Activated T-cell treated with anti-CD3 and anti-CD28 coated beads, Interleukin-2, amount 50 U/mL, for 72 hours (primary cell): ENCODE results near the gene SUFU. TPM values are rescaled to one million over a fixed set of nuclear protein-coding genes. Genes with fewer than 3 reads are reported as not detected.

Source experiments
- ATAC-seq, 2 donors: fragments of 150-1000 bp; cut with Tn5 transposase; replicated peaks in 1 of 2; 2 replicates each; pipeline ENCODE4 v1.10.0; 2021; ENCODE audit warnings: moderate library complexity in 2 of 2, mild to moderate bottlenecking in 1 of 2
- DNase-seq, 2 donors: peaks; one replicate each; pipeline ENCODE4 v3.0.0; 2021 to 2022; ENCODE audit warnings: mixed read lengths in 1 of 2
- H3K27ac Mint-ChIP-seq: one replicate; pipeline ENCODE4 v1.8.0; 2022; ENCODE audit warnings: mild to moderate bottlenecking, moderate library complexity, mixed read lengths
- H3K27me3 Mint-ChIP-seq: one replicate; pipeline ENCODE4 v1.8.0; 2022; ENCODE audit warnings: low read depth, mixed read lengths
- H3K36me3 Mint-ChIP-seq, 2 donors: one replicate each; pipeline ENCODE4 v1.8.0; 2022; ENCODE audit warnings: mixed read lengths in 2 of 2, mild to moderate bottlenecking in 1 of 2; ENCODE audit not compliant: insufficient read depth in 2 of 2
- H3K4me1 Mint-ChIP-seq: one replicate; pipeline ENCODE4 v1.8.0; 2022; ENCODE audit warnings: low read depth, mixed read lengths
- H3K4me3 Mint-ChIP-seq, 2 donors: one replicate each; pipeline ENCODE4 v1.8.0; 2022; ENCODE audit warnings: mild to moderate bottlenecking in 2 of 2, mixed read lengths in 2 of 2, moderate library complexity in 2 of 2
- H3K9me3 Mint-ChIP-seq, 2 donors: one replicate each; pipeline ENCODE4 v1.8.0; 2022; ENCODE audit warnings: mixed read lengths in 2 of 2
- total RNA-seq, 2 donors: library from RNA; stranded (reverse); gene quantifications; one replicate each; pipeline ENCODE4 v1.2.3, GENCODE V29; 2022

The SUFU gene
- total RNA-seq, 2 donors from 2014 or later, result 9.1 to 9.2 TPM

DNA sequence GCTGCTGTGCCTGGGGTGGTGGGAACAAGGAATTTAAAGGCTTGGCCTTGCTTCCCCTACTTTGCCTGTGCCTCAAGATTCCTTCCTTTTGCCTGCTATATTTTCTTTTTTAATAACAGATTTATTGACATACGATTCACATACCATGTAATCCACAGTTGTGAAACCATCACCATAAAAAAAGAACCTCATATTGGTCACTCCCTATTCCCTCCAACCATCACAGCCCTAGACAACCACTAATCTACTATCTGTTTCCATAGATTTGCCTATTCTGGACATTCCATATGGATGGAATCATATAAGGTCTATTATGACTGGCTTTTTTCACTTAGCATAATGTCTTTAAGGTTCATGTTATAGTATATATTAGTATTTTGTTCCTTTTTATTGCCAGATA is 81.3 kb downstream of the SUFU start:
- Mint-ChIP-seq H3K4me1 (peaks cover 4% of the 10 kb centered on the region), H3K36me3 (no peaks in the 10 kb centered on the region), H3K9me3 (no peaks in the 10 kb centered on the region), H3K27ac (no peak overlapping the region), H3K27me3 (no peaks in the 10 kb centered on the region), H3K4me3 (no peak overlapping the region)
- ATAC-seq (no peak), DNase-seq (no peak)

DNA sequence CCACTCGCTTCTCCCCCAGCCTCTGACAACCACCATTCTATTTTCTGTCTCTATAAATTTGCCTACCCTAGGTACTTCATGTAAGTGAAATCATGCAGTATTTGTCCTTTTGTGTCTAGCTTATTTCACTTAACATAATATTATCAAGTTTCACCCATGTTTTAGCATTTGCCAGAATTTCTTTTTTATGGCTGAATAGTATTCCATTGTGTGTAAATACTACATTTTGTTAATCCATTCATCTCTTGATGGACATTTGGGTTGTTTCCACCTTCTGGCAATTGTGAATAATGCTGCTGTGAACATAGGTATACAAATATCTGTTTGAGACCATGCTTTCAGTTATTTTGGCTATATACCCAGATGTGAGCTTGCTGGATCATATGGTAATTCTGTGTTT is 83.1 kb downstream of the SUFU start:
- no peak overlapping the region for H3K27ac Mint-ChIP-seq
- no peak for DNase-seq

DNA sequence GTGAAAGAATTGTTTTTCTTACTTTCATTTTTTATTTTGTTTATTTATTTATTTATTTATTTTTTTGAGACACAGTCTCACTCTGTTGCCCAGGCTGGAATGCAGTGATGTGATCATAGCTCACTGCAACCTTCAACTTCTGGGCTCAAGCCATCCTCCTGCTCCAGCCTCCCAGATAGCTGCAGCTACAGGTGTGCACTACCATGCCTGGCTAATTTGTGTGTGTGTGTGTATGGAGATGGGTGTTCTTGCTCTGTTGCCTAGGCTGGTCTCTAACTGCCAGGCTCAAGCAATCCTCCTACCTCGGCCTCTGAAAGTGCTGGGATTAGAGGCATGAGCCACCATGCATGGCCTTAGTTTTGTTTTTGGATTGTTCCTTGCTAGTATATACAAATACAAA is 85.1 kb downstream of the SUFU start:
- no peak for DNase-seq
- Mint-ChIP-seq H3K27me3 (no peaks in the 10 kb centered on the region), H3K27ac (no peak overlapping the region), H3K4me3 (no peak overlapping the region), H3K4me1 (no peaks in the 10 kb centered on the region), H3K36me3 (no peaks in the 10 kb centered on the region), H3K9me3 (no peaks in the 10 kb centered on the region)
- ATAC-seq, result no peak

More for the DNA sequence above, 83.1 kb downstream of the SUFU start:
- Mint-ChIP-seq H3K27me3 (no peaks in the 10 kb centered on the region), H3K36me3 (no peaks in the 10 kb centered on the region), H3K4me3 (no peak overlapping the region), H3K9me3 (no peaks in the 10 kb centered on the region), H3K4me1 (no peaks in the 10 kb centered on the region)
- ATAC-seq, result no peak

DNA sequence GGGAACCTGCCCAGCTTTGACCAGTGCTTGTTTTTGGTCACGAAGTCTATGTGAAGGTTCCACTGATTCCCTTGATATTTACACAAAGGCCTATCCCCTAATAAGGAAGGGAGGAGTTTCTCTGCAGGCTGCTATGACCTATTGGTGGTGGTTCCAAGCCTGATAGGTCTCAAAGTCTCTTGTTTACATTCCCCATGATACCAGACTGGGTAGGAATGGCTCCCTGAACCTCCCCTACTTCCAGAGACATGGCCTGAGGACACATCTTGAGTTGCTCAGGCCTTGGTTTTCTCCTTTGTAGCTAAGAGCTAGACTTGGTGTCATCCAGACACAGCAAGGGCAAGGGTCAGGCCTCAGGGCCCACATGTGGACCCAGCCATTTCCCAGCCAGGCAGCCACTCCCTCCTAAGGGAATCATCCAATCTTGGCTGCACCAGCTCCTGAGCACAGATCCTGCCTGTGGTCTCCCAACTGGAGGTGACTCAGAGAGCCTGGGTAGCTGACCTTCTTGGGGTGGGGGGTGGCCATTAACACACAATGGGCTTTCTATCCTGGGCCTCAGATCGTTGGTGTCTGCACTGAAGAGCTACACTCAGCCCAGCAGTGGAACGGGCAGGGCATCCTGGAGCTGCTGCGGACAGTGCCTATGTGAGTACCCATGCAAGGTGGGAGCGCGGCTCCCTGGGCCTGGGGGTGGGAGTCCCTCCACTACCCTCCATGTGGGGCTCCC is 89.5 kb downstream of the SUFU start:
- Mint-ChIP-seq H3K27ac (no peak overlapping the region), H3K4me3 (no peak overlapping the region), H3K4me1 (no peaks in the 10 kb centered on the region), H3K27me3 (no peaks in the 10 kb centered on the region), H3K9me3 (no peaks in the 10 kb centered on the region), H3K36me3 (peaks cover 0 to under 1% of the 10 kb centered on the region in 2 donors)
- DNase-seq, result no peak
- no peak for ATAC-seq

DNA sequence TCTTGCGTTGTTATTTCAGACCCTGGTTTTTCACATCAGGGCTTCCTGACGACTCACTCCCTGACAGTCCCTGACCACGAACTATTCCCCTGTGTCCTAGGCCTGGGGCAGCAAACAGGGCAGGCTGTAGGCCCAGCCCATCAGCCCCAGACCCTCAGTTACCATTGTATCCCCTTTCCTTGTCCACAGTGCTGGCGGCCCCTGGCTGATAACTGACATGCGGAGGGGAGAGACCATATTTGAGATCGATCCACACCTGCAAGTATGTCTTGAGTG is 90.0 kb downstream of the SUFU start:
- no peaks in the 10 kb centered on the region for H3K4me1 Mint-ChIP-seq
- no peaks in the 10 kb centered on the region for H3K9me3 Mint-ChIP-seq
- no peak overlapping the region for H3K4me3 Mint-ChIP-seq
- peaks cover 0 to 2% of the 10 kb centered on the region in 2 donors for H3K36me3 Mint-ChIP-seq
- ATAC-seq, result no peak
- H3K27ac Mint-ChIP-seq, result no peak overlapping the region
- no peak for DNase-seq
- no peaks in the 10 kb centered on the region for H3K27me3 Mint-ChIP-seq

DNA sequence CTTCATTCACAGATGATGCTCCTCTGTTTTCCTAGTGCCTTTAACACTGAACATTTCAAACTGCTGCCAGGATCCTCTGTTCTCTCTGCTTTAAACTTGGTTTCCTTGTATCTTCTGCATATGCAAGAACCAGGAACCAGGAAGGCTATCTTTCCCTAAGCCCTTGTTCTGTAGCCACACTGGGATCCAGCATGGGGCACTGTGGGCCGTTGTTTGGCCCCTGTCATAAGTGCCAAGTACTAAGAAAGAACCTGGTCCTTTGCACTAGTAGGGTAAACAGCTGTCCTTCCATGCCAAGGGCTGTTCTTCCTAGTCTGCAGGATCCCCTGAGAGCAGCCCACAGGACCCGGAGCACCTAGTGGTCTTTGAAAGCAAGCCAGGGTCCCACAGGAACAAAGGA is 91.5 kb downstream of the SUFU start:
- H3K27me3 Mint-ChIP-seq, result no peaks in the 10 kb centered on the region
- no peak for ATAC-seq

DNA sequence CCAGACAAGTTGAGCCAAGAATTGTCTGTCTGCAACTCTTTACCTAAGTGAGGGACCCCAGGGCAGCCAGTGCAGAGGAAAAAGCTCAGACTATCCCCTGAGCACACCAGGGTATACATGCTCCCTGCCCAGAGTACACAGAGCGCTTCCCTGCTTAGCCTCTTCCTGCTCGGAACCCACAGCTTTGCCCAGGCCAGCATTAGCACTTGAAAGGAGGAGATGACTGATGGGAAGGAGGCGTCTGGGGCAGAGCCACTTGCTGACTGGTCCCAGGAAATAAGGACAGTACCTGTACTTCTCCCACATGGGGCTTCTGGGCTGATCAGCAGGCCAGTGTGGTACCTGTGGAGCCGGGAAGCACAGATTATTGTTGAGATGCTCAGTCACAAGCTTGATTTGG is 92.1 kb downstream of the SUFU start:
- no peaks in the 10 kb centered on the region for H3K4me1 Mint-ChIP-seq
- H3K36me3 Mint-ChIP-seq, result peaks cover 0 to 2% of the 10 kb centered on the region in 2 donors
- ATAC-seq (no peak), DNase-seq (no peak)
- H3K27ac Mint-ChIP-seq, result no peak overlapping the region
- no peaks in the 10 kb centered on the region for H3K27me3 Mint-ChIP-seq
- H3K4me3 Mint-ChIP-seq, result no peak overlapping the region
- no peaks in the 10 kb centered on the region for H3K9me3 Mint-ChIP-seq

More for the DNA sequence above, 91.5 kb downstream of the SUFU start:
- DNase-seq, result no peak
- Mint-ChIP-seq H3K36me3 (peaks cover 0 to 2% of the 10 kb centered on the region in 2 donors), H3K4me1 (no peaks in the 10 kb centered on the region), H3K9me3 (no peaks in the 10 kb centered on the region), H3K27ac (no peak overlapping the region), H3K4me3 (no peak overlapping the region)

DNA sequence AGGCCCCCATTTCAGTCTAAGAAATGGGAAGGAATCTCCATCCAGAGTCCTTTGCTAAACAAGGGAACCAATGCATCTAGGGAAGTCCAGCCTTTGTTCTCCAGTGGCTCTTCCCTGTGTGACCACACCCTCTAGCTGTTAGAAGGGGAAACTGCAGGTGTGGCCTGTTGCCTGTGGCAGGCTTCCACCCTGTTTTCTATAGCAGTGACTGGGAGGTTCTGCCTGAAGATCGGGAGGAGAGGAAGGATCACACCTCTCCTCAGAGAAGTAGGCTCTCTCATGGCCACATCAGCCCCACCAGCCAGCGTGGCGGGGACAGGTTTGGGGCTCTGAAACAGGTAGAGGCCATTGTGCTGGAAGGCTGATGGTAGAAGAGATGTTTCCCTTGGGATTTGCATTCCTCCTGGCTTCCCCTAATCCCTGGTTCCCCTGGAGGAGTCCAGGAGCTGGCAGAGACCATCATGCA is 92.8 kb downstream of the SUFU start:
- no peak overlapping the region for H3K27ac Mint-ChIP-seq
- H3K27me3 Mint-ChIP-seq, result no peaks in the 10 kb centered on the region
- no peaks in the 10 kb centered on the region for H3K9me3 Mint-ChIP-seq
- ATAC-seq (peak in 1 of 2 donors; percentile 53), DNase-seq (peak; percentile 20 to 31)
- no peaks in the 10 kb centered on the region for H3K4me1 Mint-ChIP-seq
- H3K36me3 Mint-ChIP-seq, result peaks cover 0 to 2% of the 10 kb centered on the region in 2 donors
- H3K4me3 Mint-ChIP-seq, result no peak overlapping the region

DNA sequence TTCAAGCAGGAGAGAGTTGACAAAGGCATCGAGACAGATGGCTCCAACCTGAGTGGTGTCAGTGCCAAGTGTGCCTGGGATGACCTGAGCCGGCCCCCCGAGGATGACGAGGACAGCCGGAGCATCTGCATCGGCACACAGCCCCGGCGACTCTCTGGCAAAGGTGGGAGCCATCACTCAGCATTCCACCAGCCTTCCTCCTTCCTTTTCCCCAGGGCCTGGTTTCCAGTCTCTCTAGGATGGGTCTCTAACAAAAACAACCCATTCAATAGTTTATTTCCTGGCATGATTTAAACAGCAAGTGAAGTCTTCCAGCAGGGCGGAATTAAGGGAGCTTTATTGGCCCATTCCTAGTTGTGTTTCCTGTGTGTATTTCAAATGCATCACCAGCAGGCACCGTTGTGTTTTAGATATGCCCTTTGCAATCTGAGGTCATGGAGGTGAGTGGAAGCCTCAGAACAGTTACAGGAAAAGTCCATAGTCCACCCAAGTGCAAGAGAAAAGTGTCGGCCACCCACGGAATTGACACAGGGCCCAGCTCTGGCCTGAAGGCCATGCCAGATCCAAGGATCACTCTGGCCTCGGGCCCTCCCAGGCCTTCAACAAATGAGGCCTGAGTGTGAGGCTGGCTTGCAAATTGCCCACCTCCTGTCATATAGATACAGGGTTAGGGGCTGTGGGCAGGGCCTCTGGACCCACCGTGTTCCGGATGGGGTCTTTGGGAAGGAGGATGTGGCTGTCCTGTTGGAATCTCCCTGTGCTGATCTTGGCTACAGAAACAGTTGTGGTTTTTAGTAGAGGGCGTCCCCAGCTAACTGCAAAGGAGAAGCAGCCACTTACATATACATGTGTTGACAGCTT is 93.6 kb downstream of the SUFU start:
- Mint-ChIP-seq H3K27ac (no peak overlapping the region), H3K27me3 (no peaks in the 10 kb centered on the region), H3K4me1 (no peaks in the 10 kb centered on the region), H3K4me3 (no peak overlapping the region), H3K36me3 (peaks cover 0 to 2% of the 10 kb centered on the region in 2 donors), H3K9me3 (no peaks in the 10 kb centered on the region)
- no peak for ATAC-seq
- no peak for DNase-seq

DNA sequence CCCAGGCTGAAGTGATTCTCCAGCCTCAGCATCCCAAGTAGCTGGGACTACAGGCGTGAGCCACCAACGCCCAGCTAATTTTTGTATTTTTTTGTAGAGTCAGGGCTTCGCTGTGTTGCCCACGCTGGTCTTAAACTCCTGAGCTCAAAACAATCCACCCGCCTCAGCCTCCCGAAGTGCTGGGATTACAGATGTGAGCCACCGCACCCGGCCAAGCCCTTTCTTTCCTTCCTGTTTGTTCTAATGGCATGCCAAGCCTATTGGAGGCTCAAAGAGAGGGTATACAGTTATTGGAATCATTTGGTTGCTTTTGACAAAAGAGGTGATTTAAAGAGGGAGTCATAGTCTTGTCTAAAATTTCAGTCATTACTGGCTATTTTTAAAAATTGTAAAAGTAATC is 94.5 kb downstream of the SUFU start:
- no peaks in the 10 kb centered on the region for H3K27me3 Mint-ChIP-seq
- peaks cover 0 to 2% of the 10 kb centered on the region in 2 donors for H3K36me3 Mint-ChIP-seq
- DNase-seq, result no peak
- ATAC-seq, result no peak
- H3K27ac Mint-ChIP-seq, result no peak overlapping the region
- no peak overlapping the region for H3K4me3 Mint-ChIP-seq
- H3K9me3 Mint-ChIP-seq, result no peaks in the 10 kb centered on the region
- no peaks in the 10 kb centered on the region for H3K4me1 Mint-ChIP-seq

DNA sequence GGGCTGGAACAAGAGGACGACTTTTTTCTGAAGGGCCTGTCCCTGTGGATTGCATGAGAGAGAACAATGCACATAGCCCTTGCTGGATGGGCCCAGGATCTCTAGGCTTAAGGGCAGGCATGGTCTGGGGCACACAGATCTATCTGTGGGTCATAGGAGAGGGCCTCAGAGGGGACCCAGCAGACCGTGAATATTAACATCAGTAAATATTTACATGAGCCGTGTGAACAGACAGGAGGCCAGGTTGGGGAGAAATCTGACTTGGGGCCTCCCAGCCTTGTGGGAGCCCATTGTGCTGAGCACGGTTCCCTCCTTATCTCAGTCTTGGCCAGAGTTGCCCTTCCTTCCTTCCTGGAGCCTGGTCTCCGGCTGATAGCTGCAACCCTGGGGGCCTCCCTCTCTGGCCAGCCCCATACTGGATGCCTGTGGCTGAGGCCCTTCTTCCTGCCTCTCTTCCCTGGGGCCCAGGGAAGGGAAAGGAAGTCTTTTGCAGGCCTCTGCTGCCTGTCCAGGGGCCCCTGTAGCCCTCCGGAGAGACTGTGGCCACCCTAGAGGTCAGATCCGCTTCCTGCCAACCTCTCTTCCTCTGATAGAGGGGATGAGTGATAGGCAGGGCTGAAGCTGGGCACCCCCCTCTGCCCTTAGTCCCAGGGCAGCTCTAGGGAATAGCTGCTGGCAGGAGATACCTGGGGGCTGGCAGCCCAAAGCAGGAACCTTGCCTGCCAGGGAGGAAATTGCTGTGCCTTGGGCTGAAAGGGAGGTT is 96.0 kb downstream of the SUFU start:
- ATAC-seq (no peak), DNase-seq (no peak)
- no peak overlapping the region for H3K4me3 Mint-ChIP-seq
- peaks cover 7% of the 10 kb centered on the region for H3K4me1 Mint-ChIP-seq
- no peak overlapping the region for H3K27ac Mint-ChIP-seq
- H3K36me3 Mint-ChIP-seq, result peaks cover 0 to 2% of the 10 kb centered on the region in 2 donors
- H3K9me3 Mint-ChIP-seq, result no peaks in the 10 kb centered on the region
- no peaks in the 10 kb centered on the region for H3K27me3 Mint-ChIP-seq

DNA sequence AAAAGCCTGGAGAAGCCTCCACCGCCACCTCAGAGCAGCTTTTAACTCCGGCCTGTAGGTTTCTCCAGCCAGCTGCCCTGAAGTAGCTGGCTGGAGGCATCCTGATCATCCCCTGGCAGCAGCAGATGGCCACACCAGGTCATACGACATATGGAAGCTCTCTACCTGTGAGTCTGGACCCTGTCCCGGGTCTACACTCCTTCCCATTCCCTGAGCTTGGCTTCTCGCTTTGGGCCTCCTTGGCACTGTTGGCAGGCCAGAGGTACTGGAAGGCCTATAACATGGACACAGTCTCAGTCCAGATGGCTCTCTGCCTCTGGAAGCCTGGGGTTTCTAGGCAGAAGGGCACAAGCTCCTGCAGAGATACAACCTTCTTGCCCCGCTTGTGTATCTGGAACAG is 97.0 kb downstream of the SUFU start:
- no peaks in the 10 kb centered on the region for H3K9me3 Mint-ChIP-seq
- H3K36me3 Mint-ChIP-seq, result peaks cover 0 to 2% of the 10 kb centered on the region in 2 donors
- DNase-seq (no peak), ATAC-seq (no peak)
- peaks cover 7% of the 10 kb centered on the region for H3K4me1 Mint-ChIP-seq
- H3K4me3 Mint-ChIP-seq, result no peak overlapping the region
- no peak overlapping the region for H3K27ac Mint-ChIP-seq
- no peaks in the 10 kb centered on the region for H3K27me3 Mint-ChIP-seq

DNA sequence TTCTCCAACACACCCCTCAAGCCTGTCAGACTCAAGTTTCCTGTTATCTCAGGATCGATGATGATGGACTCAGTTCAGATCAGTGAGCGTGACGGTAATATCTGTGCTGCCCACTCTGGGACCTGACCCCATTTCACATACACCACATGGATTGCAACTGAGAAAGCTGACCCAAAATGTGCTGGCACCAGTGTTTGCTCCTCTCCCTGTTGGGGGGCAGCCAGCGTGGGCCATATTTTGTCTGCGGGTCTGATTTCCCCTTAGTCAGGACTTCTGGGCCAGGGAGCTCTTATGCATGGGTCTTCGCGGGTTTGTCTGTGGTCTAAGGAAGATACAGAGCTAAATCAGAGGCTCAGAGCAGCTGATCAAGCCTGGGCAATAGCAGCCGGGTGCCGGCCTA is 97.9 kb downstream of the SUFU start:
- Mint-ChIP-seq H3K36me3 (peaks cover 0 to 2% of the 10 kb centered on the region in 2 donors), H3K27ac (no peak overlapping the region), H3K4me3 (no peak overlapping the region), H3K4me1 (peaks cover 7% of the 10 kb centered on the region), H3K27me3 (no peaks in the 10 kb centered on the region), H3K9me3 (no peaks in the 10 kb centered on the region)
- ATAC-seq, result no peak
- DNase-seq, result no peak
